Duodenal mucosa (tissue), 2 donors: ENCODE data around the gene DHRS7B.
"Not testable (repeated sequence)": the region's sequence is repeated elsewhere in the genome, so short reads cannot be mapped to it uniquely, and the experiment has no call there.

Experiments used
- H3K27ac ChIP-seq: one replicate; pipeline ENCODE4 v1.7.0; 2013; ENCODE audit warnings: low read depth, low read length
- H3K27me3 ChIP-seq, 2 donors: one replicate each; pipeline ENCODE4 v1.7.0; 2013; ENCODE audit warnings: low read length in 2 of 2, control low read depth in 1 of 2; ENCODE audit not compliant: insufficient read depth in 2 of 2, control insufficient read depth in 1 of 2
- H3K36me3 ChIP-seq, 2 donors: one replicate each; pipeline ENCODE4 v1.7.0; 2013; ENCODE audit warnings: low read length in 2 of 2, control low read depth in 1 of 2; ENCODE audit not compliant: insufficient read depth in 2 of 2, control insufficient read depth in 1 of 2
- H3K4me1 ChIP-seq, 2 donors: one replicate each; pipeline ENCODE4 v1.7.0; 2013; ENCODE audit warnings: low read length in 2 of 2, control low read depth in 1 of 2; ENCODE audit not compliant: insufficient read depth in 2 of 2, control insufficient read depth in 1 of 2
- H3K4me3 ChIP-seq, 2 donors: one replicate each; pipeline ENCODE4 v1.7.0; 2013; ENCODE audit warnings: low read length in 2 of 2, low read depth in 1 of 2
- H3K9ac ChIP-seq, 2 donors: one replicate each; pipeline ENCODE4 v1.7.0; 2013; ENCODE audit warnings: low read length in 2 of 2, low read depth in 1 of 2
- H3K9me3 ChIP-seq, 2 donors: one replicate each; pipeline ENCODE4 v1.7.0; 2013; ENCODE audit warnings: low read length in 2 of 2, control low read depth in 1 of 2; ENCODE audit not compliant: control insufficient read depth in 1 of 2

The DHRS7B gene, protein sequence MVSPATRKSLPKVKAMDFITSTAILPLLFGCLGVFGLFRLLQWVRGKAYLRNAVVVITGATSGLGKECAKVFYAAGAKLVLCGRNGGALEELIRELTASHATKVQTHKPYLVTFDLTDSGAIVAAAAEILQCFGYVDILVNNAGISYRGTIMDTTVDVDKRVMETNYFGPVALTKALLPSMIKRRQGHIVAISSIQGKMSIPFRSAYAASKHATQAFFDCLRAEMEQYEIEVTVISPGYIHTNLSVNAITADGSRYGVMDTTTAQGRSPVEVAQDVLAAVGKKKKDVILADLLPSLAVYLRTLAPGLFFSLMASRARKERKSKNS

GRCh38 chr17:21126645-21127508, at the start of gene DHRS7B:
Gene DHRS7B, plus strand, starts transcription at chr17:21126964. Its CDS starts 8 bp downstream, at chr17:21126972.
- Histone ChIP-seq H3K4me3 (peak within 1 kb of the TSS; percentile 89 to 95), H3K4me1 (peaks cover 12 to 17% of the 10 kb centered on the region in 2 donors)

DNA sequence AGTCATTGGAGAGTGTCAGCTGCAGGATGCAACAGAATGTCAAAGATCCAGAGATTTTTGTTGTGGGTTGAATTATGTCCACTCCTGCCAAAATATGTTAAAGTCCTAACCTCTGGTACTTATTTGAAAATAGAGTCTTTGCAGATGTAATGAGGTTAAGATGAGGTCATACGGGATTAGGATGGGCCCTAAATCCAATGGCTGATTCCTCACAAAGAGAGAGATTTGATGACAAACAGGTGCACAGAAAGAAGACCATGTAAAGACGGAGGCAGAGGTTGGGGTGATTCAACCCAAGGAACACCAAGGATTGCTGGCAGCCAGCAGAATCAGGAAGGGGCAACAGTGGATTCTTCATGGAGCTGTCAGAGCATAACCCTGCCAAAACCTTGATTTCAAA, 49.5 kb upstream of the DHRS7B start:
- H3K27ac ChIP-seq, result no peak overlapping the region
- H3K9me3 ChIP-seq, result no peaks in the 10 kb centered on the region
- no peaks in the 10 kb centered on the region for H3K36me3 ChIP-seq
- no peaks in the 10 kb centered on the region for H3K4me1 ChIP-seq
- no peak overlapping the region for H3K4me3 ChIP-seq
- H3K9ac ChIP-seq, result no peak overlapping the region
- H3K27me3 ChIP-seq, result no peaks in the 10 kb centered on the region

More at GRCh38 chr17:21126645-21127508, at the start of gene DHRS7B:
- no peaks in the 10 kb centered on the region for H3K27me3 ChIP-seq
- H3K36me3 ChIP-seq, result no peaks in the 10 kb centered on the region
- H3K27ac ChIP-seq, result peak within 1 kb of the TSS; percentile 93
- no peaks in the 10 kb centered on the region for H3K9me3 ChIP-seq
- H3K9ac ChIP-seq, result peak within 1 kb of the TSS; percentile 86 to 89

DNA sequence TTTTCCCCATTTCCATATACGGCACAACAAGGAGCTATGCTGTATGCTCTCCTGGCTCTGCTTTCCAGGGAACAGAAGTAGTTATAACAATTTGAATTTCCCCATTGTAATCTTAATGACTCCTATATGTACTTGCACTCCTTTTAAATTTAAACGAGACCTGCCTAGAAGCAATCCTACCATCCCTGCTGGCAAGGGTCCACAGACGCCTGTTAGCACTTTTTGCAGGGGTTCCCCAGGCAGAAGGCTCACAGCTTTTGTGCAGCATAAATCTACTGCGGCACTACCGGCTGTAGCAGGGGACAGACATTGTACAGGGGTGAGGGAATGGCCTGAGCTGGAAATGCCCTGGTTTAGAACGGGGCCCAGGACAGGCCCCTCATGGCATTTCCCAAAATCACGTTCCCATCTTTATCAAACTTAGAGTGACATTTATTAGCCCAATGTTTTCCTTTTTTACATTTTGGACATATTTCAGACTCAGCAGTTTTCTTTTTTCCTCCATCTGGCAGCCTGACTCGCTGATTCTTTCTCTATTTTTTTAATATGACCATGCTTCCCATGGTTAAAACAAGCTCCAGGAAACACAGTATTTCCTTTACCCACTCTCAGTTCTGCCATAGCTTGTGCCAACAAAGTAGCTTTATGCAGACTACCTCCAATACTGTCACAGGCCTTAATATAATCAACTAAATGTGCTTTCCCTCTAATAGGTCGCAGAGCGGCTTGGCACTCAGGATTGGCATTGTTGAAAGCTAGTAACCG, 48.6 kb upstream of the DHRS7B start:
- Histone ChIP-seq H3K9me3 (no peaks in the 10 kb centered on the region), H3K27me3 (no peaks in the 10 kb centered on the region), H3K9ac (no peak overlapping the region), H3K4me1 (no peaks in the 10 kb centered on the region), H3K27ac (no peak overlapping the region), H3K36me3 (no peaks in the 10 kb centered on the region), H3K4me3 (no peak overlapping the region)

- Histone ChIP-seq H3K27me3 (no peaks in the 10 kb centered on the region), H3K9ac (no peak overlapping the region), H3K36me3 (no peaks in the 10 kb centered on the region), H3K4me1 (no peaks in the 10 kb centered on the region), H3K27ac (no peak overlapping the region), H3K9me3 (no peaks in the 10 kb centered on the region), H3K4me3 (no peak overlapping the region)
These were observed 47.6 kb upstream of the DHRS7B start for GRCh38 chr17:21079196-21079595.

GRCh38 chr17:21082001-21082436, 44.7 kb upstream of the DHRS7B start:
- Histone ChIP-seq H3K9me3 (no peaks in the 10 kb centered on the region), H3K27me3 (no peaks in the 10 kb centered on the region), H3K36me3 (no peaks in the 10 kb centered on the region), H3K9ac (no peak overlapping the region), H3K27ac (no peak overlapping the region), H3K4me3 (no peak overlapping the region), H3K4me1 (no peaks in the 10 kb centered on the region)

GRCh38 chr17:21085280-21085679, 41.5 kb upstream of the DHRS7B start:
- not testable (repeated sequence) for H3K9me3 ChIP-seq, H3K9ac ChIP-seq, H3K4me3 ChIP-seq, H3K27ac ChIP-seq, H3K27me3 ChIP-seq, H3K4me1 ChIP-seq, H3K36me3 ChIP-seq

DNA sequence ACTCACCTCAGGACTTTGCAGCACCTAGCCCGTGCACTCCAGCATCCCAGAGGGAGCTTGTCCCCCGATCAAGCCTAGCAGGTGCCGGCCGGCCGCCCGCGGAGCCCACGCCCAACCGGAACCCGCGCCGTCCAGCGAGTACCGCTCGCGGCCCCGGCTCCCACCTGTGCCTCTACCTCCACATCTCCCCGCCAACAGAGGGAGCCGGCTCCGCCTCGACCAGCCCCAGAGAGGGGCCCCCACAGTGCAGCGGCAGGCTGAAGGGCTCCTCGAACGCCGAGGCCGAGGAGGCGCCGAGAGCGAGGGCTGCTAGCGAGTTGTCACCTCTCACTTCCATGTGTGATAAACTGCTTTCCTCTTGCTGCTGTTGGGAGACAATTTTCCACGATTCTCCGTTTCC, 41.1 kb upstream of the DHRS7B start:
- Histone ChIP-seq H3K36me3 (no peaks in the 10 kb centered on the region), H3K9ac (no peak overlapping the region), H3K27ac (no peak overlapping the region), H3K4me3 (no peak overlapping the region), H3K4me1 (peaks cover 6 to 11% of the 10 kb centered on the region in 2 donors), H3K9me3 (no peaks in the 10 kb centered on the region), H3K27me3 (no peaks in the 10 kb centered on the region)

DNA sequence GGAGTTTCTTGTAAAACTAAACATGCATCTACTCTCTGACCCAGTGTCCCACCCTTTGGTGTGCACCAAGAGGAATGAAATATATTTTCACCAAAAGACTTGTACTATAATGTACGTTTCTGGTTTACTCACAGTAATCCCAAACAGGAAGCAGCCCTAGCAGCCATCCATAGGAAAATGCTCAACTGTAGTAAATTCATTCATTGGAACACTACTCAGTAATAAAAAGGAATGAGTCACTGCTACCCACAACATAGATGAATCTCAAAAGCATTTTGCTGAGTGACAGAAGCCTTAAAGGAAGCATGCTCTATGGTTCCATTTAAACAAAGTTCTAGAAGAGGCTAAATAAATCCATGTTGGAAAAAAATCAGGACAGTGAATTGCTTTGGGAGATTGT, 37.6 kb upstream of the DHRS7B start:
- H3K4me1 ChIP-seq, result peaks cover 6 to 11% of the 10 kb centered on the region in 2 donors
- H3K27me3 ChIP-seq, result no peaks in the 10 kb centered on the region
- no peak overlapping the region for H3K4me3 ChIP-seq
- H3K9ac ChIP-seq, result no peak overlapping the region
- no peaks in the 10 kb centered on the region for H3K36me3 ChIP-seq
- no peak overlapping the region for H3K27ac ChIP-seq
- H3K9me3 ChIP-seq, result no peaks in the 10 kb centered on the region

DNA sequence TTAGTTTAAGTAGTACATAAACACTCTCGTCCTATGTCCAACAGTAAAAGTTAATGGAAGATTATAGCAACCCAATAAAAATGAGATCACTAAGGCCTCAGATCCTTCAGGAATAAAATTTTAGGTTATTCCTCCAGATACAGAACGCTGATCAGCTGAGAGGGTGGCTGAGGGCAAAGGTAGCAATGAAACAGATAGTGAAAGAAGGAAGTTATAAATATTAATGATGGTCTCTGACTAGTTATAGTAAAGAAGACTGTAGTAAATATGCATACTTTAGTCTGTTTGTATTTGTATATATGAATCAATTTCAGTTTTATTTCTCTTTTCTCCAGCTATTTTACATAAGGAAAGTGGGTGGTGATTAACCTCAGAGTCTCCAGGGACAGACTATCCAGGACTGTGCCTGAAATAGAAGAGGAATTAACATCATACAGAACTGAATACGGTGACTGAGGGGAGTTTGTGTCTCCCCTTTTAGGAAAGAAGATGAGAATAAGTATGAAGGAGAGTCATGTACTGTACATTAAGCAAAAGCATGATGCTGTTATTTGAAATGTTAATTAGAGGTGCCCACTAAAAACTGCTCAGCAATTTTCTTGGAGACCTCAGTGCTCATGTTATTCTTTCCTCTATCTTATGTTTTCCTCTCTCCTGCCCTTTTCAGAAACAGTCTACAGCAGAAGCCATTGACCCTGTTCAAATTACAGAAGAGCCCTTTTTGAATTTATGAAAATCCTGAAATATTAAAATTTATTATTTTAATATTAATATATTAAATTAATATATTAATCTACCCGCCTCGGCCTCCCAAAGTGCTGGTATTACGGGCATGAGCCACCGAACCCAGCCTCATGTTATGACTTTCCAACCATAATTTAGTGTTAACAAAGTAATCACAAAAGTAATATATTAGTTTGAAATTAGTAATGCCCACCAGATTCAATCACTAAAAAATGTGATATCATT, 36.5 kb upstream of the DHRS7B start:
- no peak overlapping the region for H3K27ac ChIP-seq
- H3K4me1 ChIP-seq, result peaks cover 6 to 11% of the 10 kb centered on the region in 2 donors
- peak overlapping the region; percentile 47 to 51 for H3K4me3 ChIP-seq
- H3K27me3 ChIP-seq, result no peaks in the 10 kb centered on the region
- H3K9me3 ChIP-seq, result no peaks in the 10 kb centered on the region
- H3K36me3 ChIP-seq, result no peaks in the 10 kb centered on the region
- no peak overlapping the region for H3K9ac ChIP-seq
